IMR-90 (cell line): ENCODE measurements around the gene ANP32B.

Source experiments
- CEBPB ChIP-seq: IDR thresholded peaks from 2 replicates; pipeline ENCODE4 v1.6.1; 2012; ENCODE audit warnings: low read depth, low read length, improper control_type of control experiment
- MAFK ChIP-seq: IDR thresholded peaks from 2 replicates; pipeline ENCODE4 v1.6.1; 2012; ENCODE audit warnings: low read depth, low read length, improper control_type of control experiment
- MXI1 ChIP-seq: IDR thresholded peaks from 2 replicates; pipeline ENCODE4 v1.6.1; 2012; ENCODE audit warnings: low read depth, mild to moderate bottlenecking, low read length, moderate library complexity, borderline replicate concordance
- POLR2A ChIP-seq: IDR thresholded peaks from 2 replicates; pipeline ENCODE4 v1.6.1; 2012; ENCODE audit warnings: mild to moderate bottlenecking, low read depth, low read length
- RAD21 ChIP-seq: IDR thresholded peaks from 2 replicates; pipeline ENCODE4 v1.6.1; 2012; ENCODE audit warnings: low read length, improper control_type of control experiment
- RCOR1 ChIP-seq: IDR thresholded peaks from 2 replicates; pipeline ENCODE4 v1.6.1; 2012; ENCODE audit warnings: mild to moderate bottlenecking, low read length, improper control_type of control experiment; ENCODE audit not compliant: insufficient replicate concordance
- SMC3 ChIP-seq: fragments of 150-350 bp; IDR thresholded peaks from 2 replicates; pipeline ENCODE4 v1.6.1; 2016; ENCODE audit warnings: low read depth, mild to moderate bottlenecking, antibody characterized with exemption, low read length, moderate library complexity
- TF ChIP-seq, protein P1 (sequence below): conservative IDR thresholded peaks from 2 replicates; pipeline ENCODE4 v1.5.1; 2012; ENCODE audit warnings: mild to moderate bottlenecking, low read depth, low read length, improper control_type of control experiment

DNA sequence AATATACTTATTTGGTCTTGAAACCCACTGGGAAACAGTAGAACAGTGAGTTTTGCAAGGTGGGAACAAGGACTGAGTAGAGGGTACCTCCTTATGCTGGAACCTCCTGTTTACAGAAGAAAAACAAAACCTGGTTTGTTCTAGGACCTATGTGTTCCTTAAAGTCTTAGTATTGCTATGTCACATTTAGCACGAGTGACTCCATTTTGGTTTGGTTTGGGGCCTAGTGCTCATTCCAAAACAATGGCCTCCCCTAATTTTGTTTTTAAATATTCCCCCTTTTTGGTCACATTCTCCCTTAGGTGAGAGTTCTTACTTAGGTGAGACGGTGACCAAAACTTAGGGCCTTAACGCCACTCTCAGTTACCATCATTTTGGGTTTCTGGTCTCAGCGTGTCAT is 67.2 kb downstream of the ANP32B start:
- TF ChIP-seq, protein P1, sequence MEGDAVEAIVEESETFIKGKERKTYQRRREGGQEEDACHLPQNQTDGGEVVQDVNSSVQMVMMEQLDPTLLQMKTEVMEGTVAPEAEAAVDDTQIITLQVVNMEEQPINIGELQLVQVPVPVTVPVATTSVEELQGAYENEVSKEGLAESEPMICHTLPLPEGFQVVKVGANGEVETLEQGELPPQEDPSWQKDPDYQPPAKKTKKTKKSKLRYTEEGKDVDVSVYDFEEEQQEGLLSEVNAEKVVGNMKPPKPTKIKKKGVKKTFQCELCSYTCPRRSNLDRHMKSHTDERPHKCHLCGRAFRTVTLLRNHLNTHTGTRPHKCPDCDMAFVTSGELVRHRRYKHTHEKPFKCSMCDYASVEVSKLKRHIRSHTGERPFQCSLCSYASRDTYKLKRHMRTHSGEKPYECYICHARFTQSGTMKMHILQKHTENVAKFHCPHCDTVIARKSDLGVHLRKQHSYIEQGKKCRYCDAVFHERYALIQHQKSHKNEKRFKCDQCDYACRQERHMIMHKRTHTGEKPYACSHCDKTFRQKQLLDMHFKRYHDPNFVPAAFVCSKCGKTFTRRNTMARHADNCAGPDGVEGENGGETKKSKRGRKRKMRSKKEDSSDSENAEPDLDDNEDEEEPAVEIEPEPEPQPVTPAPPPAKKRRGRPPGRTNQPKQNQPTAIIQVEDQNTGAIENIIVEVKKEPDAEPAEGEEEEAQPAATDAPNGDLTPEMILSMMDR, result no peak
- TF ChIP-seq RCOR1 (no peak), SMC3 (no peak), RAD21 (no peak), MXI1 (no peak), CEBPB (no peak), POLR2A (no peak), MAFK (no peak)
